Measurements from ENCODE around the gene DOK7.
"Not testable (repeated sequence)": the region's sequence is repeated elsewhere in the genome, so short reads cannot be mapped to it uniquely, and the experiment has no call there.

DOK7 gene

DNA sequence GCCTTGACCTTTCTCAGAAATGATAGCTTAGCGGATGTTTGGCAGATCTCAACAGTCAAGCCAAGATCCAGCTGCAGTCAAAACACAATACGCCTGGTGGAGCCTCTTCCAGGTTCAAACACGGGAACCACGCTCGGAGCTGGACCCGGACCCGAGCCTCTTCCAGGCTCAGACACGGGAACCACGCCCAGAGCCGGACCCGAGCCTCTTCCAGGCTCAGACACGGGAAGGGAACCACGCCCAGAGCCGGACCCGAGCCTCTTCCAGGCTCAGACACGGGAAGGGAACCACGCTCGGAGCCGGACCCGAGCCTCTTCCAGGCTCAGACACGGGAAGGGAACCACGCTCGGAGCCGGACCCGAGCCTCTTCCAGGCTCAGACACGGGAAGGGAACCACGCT is 48.5 kb downstream of the DOK7 start:
- not testable (repeated sequence) for DNase-seq

DNA sequence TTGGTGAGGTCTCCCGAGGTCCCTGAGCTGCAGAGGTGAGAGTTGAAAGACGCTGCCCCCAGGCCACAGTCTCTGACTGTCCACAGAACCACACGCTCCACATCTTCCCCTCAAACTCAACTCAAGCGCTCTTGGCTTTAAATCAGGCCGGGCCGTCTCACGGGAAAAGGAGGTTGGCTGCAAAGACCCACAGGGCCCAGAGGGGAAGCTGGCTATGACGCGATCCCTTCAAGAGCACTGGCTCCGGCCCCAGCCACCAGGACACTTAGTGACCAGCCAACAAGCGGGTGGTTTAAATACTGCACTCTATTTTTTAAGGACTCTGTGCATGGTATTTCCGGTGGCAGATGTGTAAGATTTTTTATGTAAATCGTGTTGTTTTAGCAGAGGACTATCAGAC is 49.2 kb downstream of the DOK7 start:
- no peak for DNase-seq

DNA sequence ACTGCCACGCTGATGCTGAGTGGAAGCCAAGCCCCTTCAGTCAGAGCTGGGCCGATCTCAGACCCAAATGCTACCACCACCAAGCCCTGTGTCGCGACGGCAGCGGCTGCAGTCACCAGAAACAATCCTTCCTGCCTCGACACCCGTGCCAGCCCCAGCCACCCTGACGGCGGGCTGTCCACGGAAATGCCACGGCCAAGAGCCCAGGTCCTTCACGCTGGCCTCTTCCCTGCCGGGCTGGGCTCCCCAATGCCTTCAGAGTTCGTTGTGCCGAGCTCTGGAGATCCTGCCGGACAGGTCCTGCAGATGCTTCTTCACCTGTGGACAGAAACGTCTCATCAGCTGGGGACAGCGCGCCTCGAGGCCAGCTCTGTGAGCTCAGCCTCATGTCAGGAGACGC is 49.6 kb downstream of the DOK7 start:
- no peak for DNase-seq

DNA sequence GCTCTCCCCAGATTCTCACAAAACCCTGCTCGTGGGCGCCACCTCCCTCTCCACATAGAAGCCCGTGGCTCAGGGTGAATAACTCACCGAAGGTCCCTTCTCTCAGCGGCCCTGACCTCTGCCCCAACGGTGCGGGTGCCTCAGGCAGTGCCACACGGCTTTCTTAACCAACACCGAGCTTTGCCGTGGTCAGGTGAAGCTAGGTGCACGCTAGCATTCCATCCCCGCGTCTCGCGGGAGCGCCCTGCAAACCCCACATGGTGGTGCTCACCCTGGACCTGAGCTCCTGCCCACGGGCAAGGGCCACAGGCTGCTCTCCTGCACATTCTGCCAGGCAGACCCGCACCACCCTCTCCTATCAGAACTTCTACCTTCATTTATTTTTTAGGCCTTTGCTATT is 50.7 kb downstream of the DOK7 start:
- no peak for DNase-seq

DNA sequence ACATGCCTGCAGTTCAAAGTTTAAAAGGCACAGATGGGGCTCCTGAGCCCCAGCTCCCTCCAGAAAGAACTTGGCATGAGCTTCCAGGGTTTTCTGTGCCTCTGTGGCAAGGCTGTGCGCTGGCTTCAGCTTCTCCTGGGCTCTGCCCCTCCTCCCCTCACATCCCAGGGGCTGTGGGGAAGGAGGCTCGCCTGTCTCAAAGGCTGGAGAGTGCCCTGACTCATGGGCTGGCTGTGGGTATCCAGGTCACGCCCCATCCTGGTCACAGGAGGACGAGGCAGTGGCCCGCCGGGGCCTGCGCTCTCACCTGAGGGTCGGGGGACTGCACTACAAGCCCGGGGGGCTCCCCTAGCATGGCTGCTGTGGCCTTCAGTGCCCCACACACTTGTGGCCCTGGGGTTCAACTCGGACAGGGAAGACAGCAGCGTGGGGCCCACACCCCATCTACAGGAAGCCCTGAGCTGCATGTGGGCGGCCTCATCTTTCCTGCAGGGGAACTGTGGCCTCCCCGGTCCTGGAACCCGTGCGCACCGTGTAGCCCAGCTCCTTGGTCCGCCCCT is 51.2 kb downstream of the DOK7 start:
- no peak for DNase-seq

DNA sequence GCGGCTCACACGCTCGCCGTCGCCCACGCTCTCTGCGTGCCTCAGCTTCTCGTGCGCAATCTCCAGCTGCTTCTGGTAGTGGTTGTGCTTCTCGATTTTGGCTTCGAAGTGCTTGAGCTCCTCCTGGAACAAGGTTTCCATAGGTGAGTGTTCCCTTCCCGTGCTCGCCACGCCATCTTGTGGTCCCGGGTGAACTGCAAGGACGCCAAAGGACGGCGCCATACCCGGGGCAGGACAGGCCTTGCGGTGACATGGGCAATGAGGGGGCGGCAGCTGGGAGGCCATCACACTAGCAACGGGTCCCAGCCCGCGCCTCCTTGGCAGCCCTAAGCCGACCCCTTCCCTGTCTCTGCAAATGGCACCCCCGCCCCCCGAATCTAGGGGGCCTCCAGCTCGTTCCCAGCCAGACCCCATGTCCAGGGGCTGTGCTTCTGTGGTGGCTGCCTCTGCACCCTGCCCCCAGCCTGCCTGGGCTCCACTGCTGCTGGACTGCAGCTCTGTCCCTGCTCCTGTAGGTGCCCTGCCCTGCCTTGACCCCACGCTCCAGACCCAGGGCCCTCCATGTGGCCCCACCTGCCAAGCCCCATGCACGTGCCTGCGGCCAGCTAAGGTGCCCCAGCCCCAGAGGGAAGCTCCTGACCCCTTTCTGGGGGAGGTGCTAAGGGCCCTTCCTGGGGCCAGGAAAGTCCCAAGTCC is 51.8 kb downstream of the DOK7 start:
- DNase-seq = no peak

DNA sequence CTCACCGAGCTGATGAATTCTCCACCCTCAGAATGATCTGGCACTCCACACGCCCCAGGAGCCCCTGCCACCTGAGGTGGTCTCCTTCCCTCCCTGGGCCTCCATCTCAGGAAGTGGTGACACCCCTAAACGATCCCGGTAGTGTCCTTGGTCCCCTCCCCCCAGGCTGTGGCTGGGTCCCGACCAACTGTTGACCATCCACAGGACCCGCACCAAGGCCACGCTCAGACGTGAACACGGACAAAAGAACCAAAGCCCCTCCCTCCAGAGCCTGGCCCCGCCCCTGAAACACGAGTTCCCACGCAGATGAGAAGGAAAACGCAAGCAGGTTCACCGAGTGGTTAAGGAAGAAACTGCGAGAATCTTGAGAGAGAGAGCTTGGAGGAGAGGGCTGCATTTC is 52.5 kb downstream of the DOK7 start:
- no peak for DNase-seq

DNA sequence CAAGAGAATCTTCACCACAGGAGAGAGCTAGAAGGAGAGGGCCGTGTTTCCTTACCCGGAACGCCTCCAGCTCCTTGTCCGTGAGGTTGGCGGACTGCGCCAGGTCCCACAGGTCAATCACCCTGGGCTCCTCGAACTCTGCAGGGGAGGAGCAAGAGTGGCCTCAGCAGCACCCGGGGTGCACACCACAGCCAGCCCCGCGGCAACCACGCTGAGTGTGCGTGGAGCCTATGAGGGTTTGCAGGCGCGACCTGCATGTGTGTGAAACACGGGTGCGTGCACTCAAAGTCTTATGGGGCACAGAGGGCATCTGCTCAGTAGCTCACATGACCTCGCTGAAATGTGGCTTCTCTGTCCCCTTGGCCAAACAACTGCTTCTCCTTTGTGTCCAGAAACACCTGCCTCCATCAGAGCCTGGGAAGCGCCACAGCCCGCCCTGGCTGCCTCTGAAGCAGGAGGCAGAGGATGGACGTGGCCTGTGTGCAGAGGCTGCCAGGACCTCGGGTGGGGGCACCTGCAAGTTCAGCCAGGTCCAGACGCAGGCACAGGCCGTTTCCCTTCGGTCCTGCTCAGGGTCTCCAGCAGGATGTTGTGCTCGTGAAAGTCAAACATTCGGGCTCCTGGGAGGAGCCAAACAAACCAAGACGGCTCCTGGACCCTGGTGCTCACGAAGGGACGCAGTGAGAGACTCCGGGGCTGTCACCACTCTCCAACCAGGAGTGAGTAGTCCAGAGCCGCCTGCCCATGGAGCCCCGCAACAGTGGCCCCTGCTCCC is 53.1 kb downstream of the DOK7 start:
- DNase-seq = no peak

DNA sequence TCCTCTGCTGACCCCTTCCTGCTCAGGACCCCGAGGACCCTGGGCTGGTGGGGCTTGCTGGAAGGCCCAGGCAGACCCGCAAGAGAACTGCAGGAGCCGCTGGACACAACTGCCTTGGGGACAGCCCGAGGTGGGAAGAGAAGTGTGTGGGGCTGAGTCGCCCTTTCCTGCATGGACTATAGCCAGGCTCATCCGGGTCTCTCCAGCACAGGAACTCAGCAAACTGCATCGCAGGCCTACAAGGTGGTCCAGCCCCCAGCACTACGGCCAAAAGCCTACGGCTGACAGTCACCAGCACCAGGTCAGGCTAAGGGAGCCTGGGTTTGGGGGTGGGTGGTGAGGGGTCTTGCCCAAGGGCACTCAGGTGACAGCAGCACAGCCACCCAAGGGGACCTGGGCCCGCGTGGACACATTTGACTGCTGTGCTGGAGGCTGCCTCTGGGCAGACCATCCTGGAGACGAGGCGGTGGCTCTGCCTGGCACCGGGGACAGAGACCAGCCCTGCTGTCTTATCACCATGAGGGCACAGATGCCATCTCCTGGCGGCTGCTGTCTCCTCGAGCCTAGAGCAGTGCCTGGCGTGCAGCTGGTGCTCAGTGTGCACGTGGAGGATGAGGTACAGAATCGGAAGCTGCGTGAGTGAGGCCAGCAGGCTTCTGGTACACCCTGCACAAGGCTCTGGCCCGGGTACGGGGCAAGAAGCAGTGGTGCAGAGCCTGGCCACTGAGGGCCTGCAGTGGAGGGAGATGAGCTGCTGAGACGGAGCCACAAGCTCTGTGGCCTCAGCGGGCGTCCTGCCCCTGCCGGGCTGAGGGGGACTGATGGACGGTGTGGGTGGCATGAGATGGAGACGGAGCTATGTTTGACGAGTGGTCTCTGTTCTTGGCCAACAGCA is 54.0 kb downstream of the DOK7 start:
- DNase-seq = no peak

DNA sequence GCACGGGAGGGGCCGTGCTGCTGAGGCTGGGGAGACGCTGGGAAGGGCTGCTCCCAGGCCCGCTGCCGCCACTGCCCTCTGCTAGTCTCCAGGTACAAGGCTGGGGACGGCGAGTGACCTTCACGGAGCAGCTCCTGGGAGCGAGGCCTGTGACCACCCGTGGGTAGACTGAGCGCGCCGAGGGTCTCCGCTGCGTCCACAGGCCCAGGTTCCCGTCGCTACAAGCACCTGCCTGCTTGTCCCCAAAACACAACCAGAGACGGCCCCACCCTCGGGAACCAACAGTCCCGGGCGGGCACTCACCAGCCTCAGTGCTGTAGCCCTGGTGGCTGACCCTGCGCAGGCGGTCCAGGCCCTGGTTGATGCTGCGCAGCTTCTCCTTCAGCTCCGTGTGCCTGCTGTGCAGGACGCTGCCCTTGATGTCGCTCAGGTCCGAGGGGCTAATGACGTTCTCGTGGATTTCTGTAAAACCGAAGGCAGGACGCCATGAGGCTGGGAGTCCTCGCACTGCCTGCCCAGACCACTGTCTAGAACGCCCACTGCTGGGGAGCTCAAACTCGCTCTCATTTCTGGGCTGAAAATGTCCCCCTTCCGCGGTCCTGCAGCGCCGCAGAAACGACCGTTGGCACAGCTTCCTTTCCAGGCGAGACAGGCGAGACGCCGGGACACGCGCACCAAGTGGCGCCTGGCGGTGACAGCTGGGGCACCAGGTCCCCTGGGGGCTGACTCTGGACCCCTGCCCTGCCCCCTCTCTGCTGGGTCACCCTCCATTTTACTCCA is 54.8 kb downstream of the DOK7 start:
- DNase-seq = no peak

DNA sequence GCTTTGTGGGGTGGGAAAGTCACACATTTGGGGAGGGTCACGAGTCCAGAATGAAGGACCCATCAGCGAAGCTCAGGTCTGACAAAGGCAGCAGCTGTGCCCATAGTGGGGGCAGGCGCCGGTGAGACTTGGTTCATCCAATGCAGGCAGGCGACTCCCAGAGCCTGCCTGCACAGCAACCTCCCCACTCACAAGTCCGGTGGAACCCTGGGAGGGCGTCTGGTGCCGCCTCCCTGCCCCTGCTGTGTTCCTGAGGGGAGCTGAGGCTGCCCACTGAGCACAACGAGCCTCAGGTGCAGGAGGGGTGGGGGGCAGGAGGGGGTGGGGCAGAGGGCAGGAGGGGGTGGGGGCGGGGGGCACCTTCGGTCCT is 55.4 kb downstream of the DOK7 start:
- no peak for DNase-seq

DNA sequence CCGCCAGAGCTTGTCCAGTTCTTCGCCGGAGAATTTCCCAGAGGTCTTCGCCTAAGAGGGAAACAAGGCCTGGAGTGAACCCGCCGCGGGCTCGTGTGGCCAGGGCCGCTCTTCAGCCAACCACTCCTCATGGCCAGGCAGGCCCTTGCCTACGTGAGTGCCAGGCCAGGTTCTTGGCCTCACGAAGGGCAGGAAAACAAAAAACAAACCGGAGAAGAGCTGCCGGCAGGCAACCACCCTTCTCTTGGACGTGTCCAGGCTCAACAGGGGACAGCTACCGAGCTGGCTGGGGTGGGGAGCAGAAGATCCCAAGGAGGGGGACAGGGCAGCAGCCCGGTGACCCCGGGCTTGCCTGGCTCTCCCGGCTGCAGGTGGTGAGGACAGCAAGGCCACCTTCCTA is 55.8 kb downstream of the DOK7 start:
- no peak for DNase-seq

DNA sequence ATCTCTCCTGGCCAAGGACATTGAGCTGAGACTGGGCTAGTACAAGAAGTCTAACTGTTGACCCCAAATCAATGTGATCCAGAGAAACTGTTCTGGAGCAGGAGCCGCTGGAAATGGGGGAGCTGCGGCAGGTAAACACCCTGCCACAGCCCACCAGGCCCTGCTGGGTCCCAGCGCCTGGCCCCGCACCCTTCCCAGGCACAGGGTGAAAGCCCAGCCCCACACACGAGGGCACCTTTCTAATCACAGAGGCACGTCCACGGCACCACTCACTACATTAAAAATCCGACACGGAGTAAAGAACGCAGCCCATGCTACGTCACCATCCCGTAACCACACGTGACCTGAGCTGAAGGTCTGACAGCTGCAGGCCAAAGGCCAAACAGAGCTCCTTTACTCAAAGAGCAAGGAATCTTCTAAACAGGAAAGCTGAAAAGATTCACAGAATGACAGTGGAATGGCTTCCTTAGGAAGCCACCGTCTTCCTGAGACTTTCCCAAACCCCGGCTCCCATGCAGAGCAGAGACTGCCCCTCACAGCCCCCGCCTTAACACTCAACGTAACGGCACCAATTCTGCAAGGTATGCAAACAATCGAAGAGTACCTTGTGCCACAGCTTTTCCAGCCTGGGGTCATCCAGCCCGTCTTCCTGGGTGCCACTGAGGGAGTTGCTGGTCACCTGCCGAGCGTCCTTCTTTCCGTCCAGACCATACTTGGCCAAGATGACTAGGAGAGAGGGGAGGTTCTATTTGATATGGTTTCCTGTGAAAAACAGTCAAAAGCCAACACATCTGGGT is 56.6 kb downstream of the DOK7 start:
- no peak for DNase-seq

DNA sequence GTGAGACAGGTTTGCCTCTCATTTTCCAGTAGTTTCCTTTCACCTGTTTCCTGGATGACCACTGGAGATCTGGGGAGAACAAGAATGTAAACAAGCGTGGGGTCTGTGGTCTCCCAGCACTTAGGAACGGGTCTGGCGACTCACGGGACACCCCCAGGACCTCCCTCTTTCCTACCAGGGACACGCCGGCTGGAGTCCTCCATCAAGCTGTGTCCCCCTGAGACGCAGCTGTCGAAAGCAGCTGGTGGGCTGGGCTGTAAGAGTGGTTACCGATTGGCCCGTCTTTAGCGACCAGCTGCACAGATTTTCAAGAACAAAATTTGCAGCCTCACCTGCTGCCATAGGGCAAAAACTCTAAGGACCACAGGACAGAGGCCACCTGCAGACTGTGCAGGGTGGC is 57.2 kb downstream of the DOK7 start:
- no peak for DNase-seq

DNA sequence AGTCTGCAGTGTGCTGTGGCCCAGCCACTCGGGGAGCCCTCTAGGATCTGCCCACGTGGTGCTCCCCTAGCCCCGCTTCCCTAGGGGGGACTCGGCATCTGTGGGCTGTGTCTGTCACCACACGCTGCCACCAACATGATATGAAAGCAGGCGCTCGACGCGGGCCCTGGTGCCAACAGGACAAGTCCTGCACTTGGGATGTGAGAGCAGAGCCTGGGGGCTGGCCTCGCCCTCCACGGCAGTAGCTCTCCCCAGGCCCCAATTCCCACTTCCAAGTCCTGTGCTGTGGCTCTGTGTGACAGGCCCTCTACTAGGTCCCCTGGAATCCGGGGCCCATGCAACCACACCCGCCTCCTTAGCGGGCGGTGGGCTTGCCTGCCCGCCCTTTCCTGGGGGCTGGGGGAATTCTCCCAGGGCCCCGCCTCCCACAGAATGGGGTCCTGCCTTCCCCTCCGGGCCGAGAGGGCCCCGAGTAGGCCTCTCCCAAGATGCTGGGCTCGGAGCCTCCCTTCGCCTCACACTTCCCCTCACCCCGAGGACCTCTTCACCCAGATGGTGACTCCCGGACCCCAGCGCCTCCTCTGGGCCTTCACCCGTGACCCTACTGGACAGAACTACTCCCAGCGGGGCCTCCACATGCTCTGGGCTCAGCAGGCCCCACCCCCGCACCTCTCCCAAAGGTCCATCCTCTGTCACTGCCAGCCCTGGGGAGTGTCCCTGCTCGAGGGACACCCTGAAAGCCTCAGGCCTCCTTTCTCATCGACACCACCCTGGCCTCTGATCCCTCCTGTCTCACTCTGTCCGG is 57.9 kb downstream of the DOK7 start:
- DNase-seq = no peak

DNA sequence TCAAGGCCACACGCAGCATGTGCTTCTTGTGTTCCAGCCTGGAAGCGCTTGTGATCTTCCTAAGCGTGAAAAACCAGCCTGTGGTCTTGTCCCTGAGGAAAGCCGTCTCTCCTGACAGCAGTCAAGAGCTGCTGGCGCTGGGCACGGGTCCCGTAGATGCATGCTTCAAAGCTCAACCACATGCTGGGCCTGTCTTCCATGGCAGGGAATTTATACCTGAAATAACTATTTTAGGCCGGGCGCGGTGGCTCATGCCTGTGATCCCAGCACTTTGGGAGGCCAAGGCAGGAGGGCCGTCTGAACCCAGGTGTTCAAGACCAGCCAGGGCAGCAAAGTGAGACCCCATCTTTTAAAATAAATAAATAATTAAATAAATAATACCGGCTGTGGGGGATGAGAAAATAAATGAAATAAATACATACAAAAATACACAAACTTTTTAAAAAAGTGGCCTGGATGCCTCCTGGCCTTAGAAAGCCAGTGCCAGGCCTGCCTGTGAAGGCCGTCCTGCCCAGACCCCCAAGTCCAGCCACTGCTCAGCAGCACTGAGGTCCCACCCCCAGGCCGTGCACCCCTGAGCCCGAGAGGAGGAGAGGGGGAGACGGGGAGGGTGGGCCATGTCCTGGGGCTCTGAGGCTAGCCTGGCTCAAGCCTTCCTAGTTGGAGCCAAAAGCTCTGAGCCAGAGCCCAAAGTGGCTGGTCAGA is 58.7 kb downstream of the DOK7 start:
- no peak for DNase-seq

DNA sequence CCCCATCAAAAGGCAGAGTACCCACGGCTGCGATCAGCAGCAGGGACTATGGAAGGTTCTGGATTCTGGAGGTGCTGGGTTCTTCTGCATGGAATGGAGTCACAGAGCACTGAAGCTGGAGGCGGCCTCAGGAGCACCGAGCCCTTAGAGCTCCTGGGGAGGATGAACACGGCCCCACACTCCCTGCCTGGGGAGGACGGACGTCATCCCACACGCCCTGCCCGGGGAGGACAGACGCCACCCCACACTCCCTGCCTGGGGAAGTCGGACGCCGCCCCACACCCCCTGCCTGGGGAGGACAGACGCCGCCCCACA is 59.2 kb downstream of the DOK7 start:
- no peak for DNase-seq

DNA sequence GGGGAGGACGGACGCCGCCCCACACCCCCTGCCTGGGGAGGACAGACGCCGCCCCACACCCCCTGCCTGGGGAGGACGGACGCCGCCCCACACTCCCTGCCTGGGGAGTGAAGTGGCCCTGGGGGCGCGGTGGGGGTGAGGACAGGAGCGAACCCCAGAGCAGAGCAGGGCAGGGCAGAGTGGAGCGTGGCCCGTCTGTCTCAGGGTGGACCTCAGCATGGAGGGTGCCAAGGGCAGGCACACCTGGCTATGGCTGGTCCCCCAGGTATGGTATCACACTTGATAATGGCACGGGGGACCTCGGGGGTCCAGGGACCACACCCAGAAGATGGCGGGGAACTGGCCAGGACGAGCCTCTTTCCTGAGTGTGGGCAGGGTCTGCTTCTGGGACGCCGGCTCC is 59.5 kb downstream of the DOK7 start:
- no peak for DNase-seq

DNA sequence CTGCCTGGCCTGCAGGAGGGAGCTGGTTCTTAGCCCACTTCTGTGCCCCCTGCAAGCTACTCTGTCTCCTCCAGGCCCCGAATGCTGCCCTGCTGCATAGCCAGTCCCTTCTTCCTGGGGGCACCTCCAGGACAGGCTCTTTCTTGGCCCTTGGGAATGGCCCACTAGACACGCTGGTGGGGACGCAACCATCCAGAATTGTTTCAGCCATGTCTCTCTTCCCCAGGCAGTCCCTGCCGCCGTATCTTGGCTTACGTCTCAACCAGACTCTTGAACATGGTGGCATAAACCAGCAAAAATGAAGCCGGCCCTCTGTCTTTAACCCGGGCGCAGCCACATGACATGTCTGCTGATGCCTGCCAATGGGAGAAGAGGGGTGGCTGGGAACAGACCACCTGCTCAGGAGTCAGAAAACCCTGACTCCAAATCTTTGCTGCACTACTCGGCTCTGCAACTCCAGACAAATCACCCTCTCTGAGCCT is 60.1 kb downstream of the DOK7 start:
- DNase-seq = no peak

DNA sequence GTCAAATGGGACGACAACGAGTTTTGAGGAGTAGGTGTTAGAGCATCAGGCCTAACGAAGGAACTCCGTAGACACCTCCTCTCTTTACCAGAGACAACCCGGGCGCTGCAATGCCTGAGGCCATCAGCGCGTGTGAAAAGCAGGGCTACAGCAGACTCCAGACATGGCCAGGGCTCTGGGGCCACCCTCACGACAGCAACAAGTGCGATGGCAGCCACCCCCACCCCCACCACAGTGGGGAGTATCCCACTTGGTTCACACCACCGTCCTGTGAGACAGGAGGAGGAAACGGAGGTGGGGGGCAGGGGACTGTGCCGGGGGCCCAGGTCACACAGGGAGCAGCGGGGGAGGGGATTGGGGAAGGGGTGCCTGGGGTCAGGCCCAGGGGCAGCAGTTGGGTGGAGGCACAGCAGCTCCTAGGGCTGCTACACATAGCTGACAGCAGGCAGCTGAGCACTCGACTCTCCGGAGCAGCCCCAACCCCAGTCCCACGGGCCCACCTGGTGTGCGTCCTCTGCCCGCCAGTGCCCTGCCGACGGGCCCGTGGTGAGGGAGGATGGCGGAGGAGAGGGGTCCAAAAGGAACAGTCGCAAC is 60.6 kb downstream of the DOK7 start:
- DNase-seq = no peak

All from SHP77 treated with DMSO at 0.1 percent for 48 hours (cell line).